Transverse colon (tissue), 4 donors: ENCODE data around the gene UGT3A2. TPM values are rescaled to one million over a fixed set of nuclear protein-coding genes. Genes with fewer than 3 reads are reported as not detected.

ENCODE experiments used
- DNase-seq: peaks from one replicate; pipeline ENCODE4 v3.0.0-alpha.2; 2019
- H3K27ac ChIP-seq, 4 donors: fragments of 200-600 bp; sonication (generic); 2 replicates each; pipeline ENCODE4 v1.5.1; 2016 to 2018; ENCODE audit warnings: inconsistent platforms in 4 of 4
- H3K27me3 ChIP-seq: fragments of 200-600 bp; sonication (generic); 2 replicates; pipeline ENCODE4 v1.5.1; 2017; ENCODE audit warnings: inconsistent platforms
- H3K36me3 ChIP-seq, 4 donors: fragments of 200-600 bp; sonication (generic); 2 replicates each; pipeline ENCODE4 v1.5.1; 2017 to 2019; ENCODE audit warnings: inconsistent platforms in 4 of 4
- H3K4me1 ChIP-seq, 4 donors: fragments of 200-600 bp; sonication (generic); 2 replicates each; pipeline ENCODE4 v1.5.1; 2017 to 2020; ENCODE audit warnings: inconsistent platforms in 4 of 4
- H3K4me3 ChIP-seq, 4 donors: fragments of 200-600 bp; sonication (generic); 1 replicate in 1 of 4; 2 replicates in 3 of 4; pipeline versions ENCODE4 v1.5.1 to v1.6.1; 2017 to 2019; ENCODE audit warnings: inconsistent platforms in 4 of 4
- H3K9me3 ChIP-seq, 2 donors: fragments of 200-600 bp; sonication (generic); 2 replicates each; pipeline ENCODE4 v1.5.1; 2017 to 2019; ENCODE audit warnings: inconsistent platforms in 2 of 2
- EP300 ChIP-seq: sonication (generic); formaldehyde crosslinking; IDR thresholded peaks from one replicate; pipeline ENCODE4 v1.6.1; 2017; ENCODE audit warnings: antibody characterized with exemption, low read depth
- POLR2A ChIP-seq: fragments of 450-650 bp; IDR thresholded peaks from one replicate; pipeline ENCODE4 v1.6.1; 2016; ENCODE audit warnings: antibody characterized with exemption, mild to moderate bottlenecking, moderate library complexity
- POLR2AphosphoS5 ChIP-seq, 3 donors: sonication (generic); formaldehyde crosslinking; IDR thresholded peaks; one replicate each; pipeline ENCODE4 v1.6.1; 2016; ENCODE audit warnings: antibody characterized with exemption in 3 of 3
- WGBS, 2 donors: methylation state at CpG; one replicate each; pipeline ENCODE4 v1.1.5; 2018; ENCODE audit warnings: low coverage in 1 of 2; 5-methylcytosine and 5-hydroxymethylcytosine counted together
- in situ Hi-C, 4 donors: fragments of 200-750 bp; cut with MboI; loops; one replicate each; pipeline versions ENCODE4 v1.15.0 to v1.15.1; 2017; ENCODE audit warnings: low sequenced_read_pairs in 3 of 4, low pct_ligation_motif_present in 1 of 4, low pct_unique_long_range_greater_than_20kb in 1 of 4
- intact Hi-C: fragments of 100-400 bp; cut with DNase I; formaldehyde crosslinking; loops from one replicate; pipeline ENCODE4 v1.15.1; 2023; ENCODE audit warnings: low total_unique reads
- total RNA-seq, 4 donors: library from RNA; depleted of rRNA; stranded (reverse); fragments of >200 nt; gene quantifications; one replicate each; pipeline ENCODE4 v1.1.0, GENCODE V29; 2016
- TF ChIP-seq, protein P1 (sequence below), 5 experiments: fragments of 200-600 bp in 3 of 5; fragments of 450-650 bp in 2 of 5; sonication (generic) in 3 of 5; IDR thresholded peaks; 1 replicate in 2 of 5; 2 replicates in 3 of 5; pipeline ENCODE4 v1.5.1; 2016 to 2017; ENCODE audit warnings: antibody characterized with exemption in 5 of 5, inconsistent platforms in 3 of 5, mild to moderate bottlenecking in 2 of 5, moderate library complexity in 1 of 5

The UGT3A2 gene
- total RNA-seq, 4 donors from 2014 or later = 0.48 TPM; not detected in 3

DNA sequence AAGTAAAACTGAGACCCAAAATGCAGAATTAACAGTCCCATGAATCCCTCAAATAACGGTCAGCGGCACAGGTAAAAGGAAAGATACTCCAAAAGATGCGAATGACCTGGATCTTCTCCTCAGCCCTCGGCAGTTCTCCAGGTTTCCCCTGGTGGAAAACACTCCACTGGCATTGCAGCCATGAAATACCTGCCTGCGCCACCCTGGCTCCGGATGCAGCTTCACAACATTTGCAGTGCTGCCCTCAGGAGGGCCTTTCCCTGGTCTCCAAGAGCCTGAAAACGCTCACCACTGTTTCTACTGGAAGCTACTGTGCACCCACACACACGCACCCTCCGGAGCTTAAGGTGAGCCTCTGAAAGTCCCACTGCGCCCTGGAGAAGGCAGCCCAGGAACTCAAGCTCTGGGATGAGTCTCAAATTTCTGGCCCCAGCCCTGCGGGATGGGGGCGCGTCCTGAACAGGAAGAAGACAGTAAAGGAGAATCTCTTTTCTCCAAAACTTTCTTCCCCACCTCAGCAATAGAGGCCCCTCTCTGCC, 612 bp downstream of the UGT3A2 start:
- H3K36me3 ChIP-seq = no peaks in the 10 kb centered on the region
- no peak for DNase-seq
- no peak for TF ChIP-seq POLR2A
- peaks cover 16% of the 10 kb centered on the region for H3K27me3 ChIP-seq
- no peak overlapping the region for H3K27ac ChIP-seq
- intact Hi-C loops (no loop called here), in situ Hi-C loops (no loop called here)
- H3K4me1 ChIP-seq = no peaks in the 10 kb centered on the region
- WGBS, 2 donors = 34% methylated on average over 13 of the region's 13 CpGs; no CpG with 5 or more reads in 1 of the 2 donors
- H3K9me3 ChIP-seq = no peaks in the 10 kb centered on the region
- H3K4me3 ChIP-seq = no peak overlapping the region

DNA sequence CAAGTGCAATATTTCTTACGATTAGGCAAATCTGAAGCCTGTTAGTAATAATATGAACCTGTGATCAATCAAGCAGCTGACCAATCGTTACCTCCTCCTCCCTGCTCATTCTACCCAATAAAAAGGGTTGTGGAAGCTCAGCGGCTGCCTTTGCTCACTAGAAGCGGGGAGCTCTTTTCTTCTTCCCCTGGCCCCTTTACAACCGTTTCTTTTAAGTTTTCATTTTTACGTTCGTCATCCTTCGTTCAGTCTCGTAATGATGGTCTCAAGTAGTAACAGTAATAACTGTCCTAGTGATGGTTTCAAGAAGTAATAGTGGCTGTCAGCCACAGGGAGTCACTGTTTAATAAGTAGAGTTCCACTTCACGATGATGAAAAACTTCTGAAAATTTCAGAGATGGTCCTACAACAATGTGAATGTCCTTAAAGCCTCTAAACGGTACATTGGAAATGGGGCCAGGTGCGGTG, 6.2 kb downstream of the UGT3A2 start:
- no peak for DNase-seq
- TF ChIP-seq EP300 (no peak), POLR2A (no peak), POLR2AphosphoS5 (IDR thresholded peaks at IDR 0.05) (no peak)
- TF ChIP-seq, protein P1, sequence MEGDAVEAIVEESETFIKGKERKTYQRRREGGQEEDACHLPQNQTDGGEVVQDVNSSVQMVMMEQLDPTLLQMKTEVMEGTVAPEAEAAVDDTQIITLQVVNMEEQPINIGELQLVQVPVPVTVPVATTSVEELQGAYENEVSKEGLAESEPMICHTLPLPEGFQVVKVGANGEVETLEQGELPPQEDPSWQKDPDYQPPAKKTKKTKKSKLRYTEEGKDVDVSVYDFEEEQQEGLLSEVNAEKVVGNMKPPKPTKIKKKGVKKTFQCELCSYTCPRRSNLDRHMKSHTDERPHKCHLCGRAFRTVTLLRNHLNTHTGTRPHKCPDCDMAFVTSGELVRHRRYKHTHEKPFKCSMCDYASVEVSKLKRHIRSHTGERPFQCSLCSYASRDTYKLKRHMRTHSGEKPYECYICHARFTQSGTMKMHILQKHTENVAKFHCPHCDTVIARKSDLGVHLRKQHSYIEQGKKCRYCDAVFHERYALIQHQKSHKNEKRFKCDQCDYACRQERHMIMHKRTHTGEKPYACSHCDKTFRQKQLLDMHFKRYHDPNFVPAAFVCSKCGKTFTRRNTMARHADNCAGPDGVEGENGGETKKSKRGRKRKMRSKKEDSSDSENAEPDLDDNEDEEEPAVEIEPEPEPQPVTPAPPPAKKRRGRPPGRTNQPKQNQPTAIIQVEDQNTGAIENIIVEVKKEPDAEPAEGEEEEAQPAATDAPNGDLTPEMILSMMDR (IDR thresholded peaks at IDR 0.05) = no peak
- Histone ChIP-seq H3K36me3 (no peaks in the 10 kb centered on the region), H3K27ac (no peak overlapping the region), H3K4me3 (no peak overlapping the region), H3K9me3 (no peaks in the 10 kb centered on the region), H3K4me1 (no peaks in the 10 kb centered on the region), H3K27me3 (no peaks in the 10 kb centered on the region)
- in situ Hi-C loops = no loop called here
- intact Hi-C loops = no loop called here
- WGBS, 2 donors = 34 to 47% methylated on average over 3 to 12 of the region's 12 CpGs

DNA sequence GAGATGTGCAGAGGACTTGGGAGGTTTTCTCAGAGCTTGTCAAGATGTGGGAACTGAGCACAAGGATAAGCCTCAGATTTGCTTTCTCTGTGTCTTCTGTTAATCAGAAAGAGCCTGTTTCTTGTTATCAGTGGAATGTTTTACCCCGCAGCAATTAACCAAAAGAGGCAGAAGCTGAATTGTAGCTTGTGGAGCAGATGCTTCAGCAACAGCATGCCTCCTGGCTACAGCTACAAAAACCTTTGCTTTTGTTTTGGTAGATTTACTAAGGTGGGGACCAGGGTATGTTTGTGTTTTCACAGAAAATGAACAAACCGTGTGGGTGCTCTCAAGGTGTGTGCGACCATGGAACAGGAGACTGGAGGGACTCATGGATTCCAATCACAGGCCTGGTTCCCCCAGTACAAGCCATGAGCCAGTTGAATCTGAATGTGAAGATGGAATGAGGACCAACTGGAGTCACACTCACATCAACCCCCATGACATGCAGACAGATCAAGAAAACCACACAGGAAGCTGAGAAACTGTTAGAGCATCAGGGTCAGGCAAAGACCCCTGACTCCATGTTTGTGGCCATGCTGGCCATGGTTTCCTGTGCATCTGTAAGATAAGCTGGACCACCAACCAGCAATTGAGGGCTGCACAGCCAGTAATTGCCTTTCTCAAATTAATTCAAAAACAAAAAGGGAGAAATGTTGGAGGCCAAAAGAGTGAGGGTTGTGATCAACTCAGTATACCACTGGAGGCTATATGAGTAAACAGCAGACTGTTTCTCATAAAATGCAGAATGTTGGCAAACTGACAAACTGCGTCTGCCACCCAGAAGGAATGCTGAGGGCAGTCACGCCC, 6.9 kb downstream of the UGT3A2 start:
- Histone ChIP-seq H3K27me3 (no peaks in the 10 kb centered on the region), H3K4me3 (no peak overlapping the region), H3K27ac (no peak overlapping the region), H3K36me3 (no peaks in the 10 kb centered on the region), H3K9me3 (no peaks in the 10 kb centered on the region), H3K4me1 (no peaks in the 10 kb centered on the region)
- in situ Hi-C loops = no loop called here
- TF ChIP-seq POLR2AphosphoS5 (IDR thresholded peaks at IDR 0.05) (no peak), POLR2A (no peak), EP300 (no peak)
- TF ChIP-seq, protein P1 (IDR thresholded peaks at IDR 0.05) = no peak
- intact Hi-C loops = no loop called here
- 55 to 76% methylated on average over 3 to 5 of the region's 5 CpGs for WGBS, 2 donors
- no peak for DNase-seq

DNA sequence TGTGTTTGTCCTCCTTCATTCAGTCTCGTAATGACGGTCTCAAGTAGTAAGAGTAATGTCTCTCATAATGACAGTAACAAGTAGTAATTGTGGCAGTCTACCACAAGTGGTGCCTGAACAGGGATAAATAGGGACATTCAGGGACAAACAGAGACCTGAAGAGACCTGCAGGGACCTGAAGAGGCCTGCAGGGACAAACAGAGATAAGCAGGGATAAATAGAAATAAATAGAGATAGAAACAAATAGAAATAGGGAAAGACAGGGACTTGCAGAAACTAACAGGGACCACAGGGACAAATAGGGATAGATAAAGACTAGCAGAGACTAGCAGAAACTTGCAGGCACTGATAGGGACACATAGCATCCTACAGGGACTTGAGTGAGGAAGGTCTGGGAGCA, 7.9 kb downstream of the UGT3A2 start:
- Histone ChIP-seq H3K36me3 (no peaks in the 10 kb centered on the region), H3K27me3 (no peaks in the 10 kb centered on the region), H3K27ac (no peak overlapping the region), H3K4me1 (no peaks in the 10 kb centered on the region), H3K4me3 (no peak overlapping the region), H3K9me3 (no peaks in the 10 kb centered on the region)
- 60 to 76% methylated on average over 1 to 2 of the region's 2 CpGs for WGBS, 2 donors
- TF ChIP-seq POLR2AphosphoS5 (IDR thresholded peaks at IDR 0.05) (no peak), EP300 (no peak), POLR2A (no peak)
- TF ChIP-seq, protein P1 (IDR thresholded peaks at IDR 0.05) = no peak
- no peak for DNase-seq
- intact Hi-C loops (no loop called here), in situ Hi-C loops (no loop called here)
